SW 1271 (cell line): ENCODE measurements around the gene CDH1.
A peak's percentile ranks its signal among the peaks of the same experiment; 100 is the strongest.
"Not testable (repeated sequence)": the region's sequence is repeated elsewhere in the genome, so short reads cannot be mapped to it uniquely, and the experiment has no call there.

Experiments used
- DNase-seq, 2 experiments: peaks; one replicate each; lab custom pipeline; 2025; lab: John Stamatoyannopoulos, UW

The CDH1 gene

GRCh38 chr16:68737046-68737729 lies at the start of gene CDH1:
Gene CDH1 (plus strand): TSS chr16:68737292. CDS start chr16:68737416, 124 bp downstream.
- DNase-seq, result no peak

GRCh38 chr16:68689921-68690320 lies 47.2 kb upstream of the CDH1 start:
- DNase-seq, result no peak

GRCh38 chr16:68695575-68695974 lies 41.5 kb upstream of the CDH1 start:
- no peak for DNase-seq

- no peak for DNase-seq
Observed at GRCh38 chr16:68696514-68696913, 40.6 kb upstream of the CDH1 start.

GRCh38 chr16:68698091-68698490 lies 39.0 kb upstream of the CDH1 start:
- DNase-seq, result no peak

- DNase-seq, result no peak
Observed at GRCh38 chr16:68700120-68700519, 37.0 kb upstream of the CDH1 start.

- DNase-seq, result no peak
Observed at GRCh38 chr16:68700831-68701230, 36.3 kb upstream of the CDH1 start.

- DNase-seq, result peak; percentile 44 to 77
Observed at GRCh38 chr16:68704232-68704867, 32.7 kb upstream of the CDH1 start.

GRCh38 chr16:68707340-68708152 lies 29.5 kb upstream of the CDH1 start:
- no peak for DNase-seq

- no peak for DNase-seq
Observed at GRCh38 chr16:68710211-68710610, 26.9 kb upstream of the CDH1 start.

- DNase-seq, result no peak
Observed at GRCh38 chr16:68711421-68712139, 25.5 kb upstream of the CDH1 start.

GRCh38 chr16:68713361-68713760 lies 23.7 kb upstream of the CDH1 start:
- DNase-seq, result no peak

- DNase-seq, result no peak
Observed at GRCh38 chr16:68715471-68715870, 21.6 kb upstream of the CDH1 start.

- DNase-seq, result not testable (repeated sequence)
Observed at GRCh38 chr16:68716516-68716915, 20.6 kb upstream of the CDH1 start.

GRCh38 chr16:68717684-68718083 lies 19.4 kb upstream of the CDH1 start:
- no peak for DNase-seq

- DNase-seq, result no peak
Observed at GRCh38 chr16:68718590-68718989, 18.5 kb upstream of the CDH1 start.

GRCh38 chr16:68719993-68720489 lies 17.1 kb upstream of the CDH1 start:
- DNase-seq, result no peak

GRCh38 chr16:68722119-68723024 lies 14.7 kb upstream of the CDH1 start:
- no peak for DNase-seq

- no peak for DNase-seq
Observed at GRCh38 chr16:68724797-68725196, 12.3 kb upstream of the CDH1 start.

GRCh38 chr16:68728523-68728922 lies 8.6 kb upstream of the CDH1 start:
- DNase-seq, result no peak

- DNase-seq, result no peak
Observed at GRCh38 chr16:68731637-68732036, 5.5 kb upstream of the CDH1 start.
